ENCODE results near the gene PRG2. TPM values are rescaled to one million over a fixed set of nuclear protein-coding genes. Genes with fewer than 3 reads are reported as not detected.

PRG2 gene
- total RNA-seq: not detected in 2 replicates

DNA sequence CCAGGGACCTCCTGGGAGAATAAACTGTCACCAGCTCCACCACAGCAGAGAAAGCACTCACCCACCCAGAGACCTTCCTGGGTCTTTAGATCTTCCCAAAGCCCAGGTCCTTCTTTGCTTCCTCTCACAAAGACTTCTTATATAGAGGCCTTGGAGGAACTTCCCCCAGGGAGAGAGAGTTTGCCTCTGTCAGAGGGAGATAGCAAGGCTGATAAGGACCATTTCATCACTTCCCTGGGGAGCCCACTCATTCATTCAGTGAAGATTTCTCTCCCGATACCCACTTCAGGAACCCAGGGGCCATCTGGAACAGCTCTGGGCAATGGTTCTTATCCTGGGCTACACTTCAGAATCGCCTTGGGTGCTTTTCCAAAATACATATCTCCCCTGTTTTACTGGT, at the start of gene PRG2:
TSS of gene PRG2 (minus strand) at position 116 of the 400 bp plus-strand sequence. CDS start 706 bp downstream, outside the sequence.

GRCh38 chr11:57426929-57427726, 36.7 kb upstream of the PRG2 start, which contains the start of gene SLC43A3:
Gene SLC43A3, minus strand, starts transcription at chr11:57427121. Its CDS starts 949 bp downstream, at chr11:57426172.

DNA sequence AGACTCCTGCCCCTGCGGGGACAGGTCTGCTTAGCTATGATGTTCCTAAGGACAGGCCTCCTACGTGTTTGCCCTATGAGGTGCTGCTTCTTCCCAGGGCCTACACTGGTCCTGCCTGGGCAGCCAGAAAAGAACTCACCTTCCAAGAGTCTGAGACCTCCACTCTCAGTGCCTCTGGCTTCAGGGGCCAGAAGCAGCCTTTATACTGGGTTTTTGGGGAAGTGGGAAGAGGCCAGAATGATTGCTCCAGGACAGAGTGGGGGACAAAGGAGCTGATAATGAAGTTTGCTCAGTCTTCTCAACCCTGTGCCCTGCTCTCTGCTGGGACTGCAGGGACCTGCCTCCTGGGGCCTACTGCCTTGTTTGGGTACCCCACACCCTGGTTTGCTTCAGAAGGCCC, 9.5 kb downstream of the PRG2 start, which contains the start of gene PRG3:
TSS of gene PRG3 (minus strand) at position 176 of the 400 bp plus-strand sequence. CDS start 442 bp downstream, outside the sequence.

GRCh38 chr11:57338142-57338541, 52.3 kb downstream of the PRG2 start, which contains the start of gene P2RX3:
Gene P2RX3, plus strand, starts transcription at chr11:57338352. Its CDS starts 199 bp downstream, at chr11:57338551.

Other genes starting within 250 kb of the PRG2 start
- under 0.01 and 0.07 TPM in 2 replicates for gene LRRC55, start 208.7 kb downstream of the PRG2 start, total RNA-seq
- 0.27 TPM in 1 of 2 replicates, not detected in the other for gene APLNR, start 153.4 kb downstream of the PRG2 start, total RNA-seq
- 51.0 and 53.1 TPM in 2 replicates for gene TNKS1BP1, start 65.7 kb downstream of the PRG2 start, total RNA-seq
- gene SSRP1, start 54.8 kb downstream of the PRG2 start, total RNA-seq: 119 and 124 TPM in 2 replicates
- gene P2RX3, start 52.3 kb downstream of the PRG2 start, total RNA-seq: not detected in 2 replicates
- not detected in 2 replicates for gene PRG3, start 9.5 kb downstream of the PRG2 start, total RNA-seq
- 56.3 and 68.5 TPM in 2 replicates for gene SLC43A3, start 36.5 kb upstream of the PRG2 start, total RNA-seq
- 0.15 and 0.67 TPM in 2 replicates for gene RTN4RL2, start 69.9 kb upstream of the PRG2 start, total RNA-seq
- gene SLC43A1, start 125.1 kb upstream of the PRG2 start, total RNA-seq: 4.5 and 7.2 TPM in 2 replicates
- 92.7 and 93.9 TPM in 2 replicates for gene TIMM10, start 140.1 kb upstream of the PRG2 start, total RNA-seq
- gene SMTNL1, start 146.9 kb upstream of the PRG2 start, total RNA-seq: not detected in 2 replicates
- 104 and 108 TPM in 2 replicates for gene UBE2L6, start 177.0 kb upstream of the PRG2 start, total RNA-seq
- gene SERPING1, start 207.0 kb upstream of the PRG2 start, total RNA-seq: 0.87 and 1.9 TPM in 2 replicates